K562 (cell line): ENCODE results near the gene MERTK. TPM values are rescaled to one million over a fixed set of nuclear protein-coding genes. Genes with fewer than 3 reads are reported as not detected.

Source experiments
- ARID2 ChIP-seq: fragments of 450-650 bp; IDR thresholded peaks from 2 replicates; pipeline ENCODE4 v1.6.1; 2017; ENCODE audit warnings: antibody characterized with exemption, mild to moderate bottlenecking
- ESRRB ChIP-seq: fragments of 250-450 bp; sonication (Bioruptor Pico); IDR thresholded peaks from 2 replicates; pipeline ENCODE4 v1.5.0; 2020; ENCODE audit warnings: mild to moderate bottlenecking, moderate library complexity, borderline replicate concordance
- FOXK1 ChIP-seq: sonication (generic); formaldehyde crosslinking; IDR thresholded peaks from 2 replicates; pipeline ENCODE4 v1.8.0; 2022; ENCODE audit warnings: missing genetic modification reagents, mild to moderate bottlenecking, borderline replicate concordance
- GATAD2B ChIP-seq: fragments of 450-650 bp; IDR thresholded peaks from 2 replicates; pipeline ENCODE4 v1.6.1; 2017; ENCODE audit warnings: mild to moderate bottlenecking, borderline replicate concordance
- JUNB ChIP-seq: fragments of 450-650 bp; formaldehyde crosslinking; conservative IDR thresholded peaks from 2 replicates; pipeline ENCODE4 v1.4.0; 2020; ENCODE audit warnings: mild to moderate bottlenecking
- MAZ ChIP-seq, 2 experiments: fragments of 450-650 bp in 1 of 2; sonication (generic) in 1 of 2; formaldehyde crosslinking; IDR thresholded peaks in 1 of 2; conservative IDR thresholded peaks in 1 of 2; 2 replicates each; pipeline versions ENCODE4 v1.4.0 to v1.5.0; 2020; ENCODE audit warnings: mild to moderate bottlenecking in 1 of 2, missing genetic modification reagents in 1 of 2
- MNT ChIP-seq, 2 experiments: fragments of 450-650 bp; conservative IDR thresholded peaks; 2 replicates each; pipeline ENCODE4 v1.6.1; 2017; ENCODE audit warnings: mild to moderate bottlenecking in 2 of 2, moderate library complexity in 2 of 2
- NFRKB ChIP-seq: fragments of 450-650 bp; IDR thresholded peaks from 2 replicates; pipeline ENCODE4 v1.6.1; 2016; ENCODE audit warnings: low read depth
- PHF20 ChIP-seq: fragments of 450-650 bp; IDR thresholded peaks from 2 replicates; pipeline ENCODE4 v1.6.1; 2018; ENCODE audit not compliant: partially characterized antibody
- POLR2H ChIP-seq: IDR thresholded peaks from 2 replicates; pipeline ENCODE4 v1.6.1; 2016; ENCODE audit warnings: missing genetic modification characterization, low read depth, mild to moderate bottlenecking, control low read depth, missing compliant biosample characterization, moderate library complexity
- RAD21 ChIP-seq, 2 experiments: fragments of 250-450 bp in 1 of 2; fragments of 450-650 bp in 1 of 2; sonication (Bioruptor Pico) in 1 of 2; formaldehyde crosslinking in 1 of 2; IDR thresholded peaks in 1 of 2; conservative IDR thresholded peaks in 1 of 2; 2 replicates each; pipeline versions ENCODE4 v1.4.0 to v1.8.0; 2020 to 2022; ENCODE audit warnings: mild to moderate bottlenecking in 2 of 2, moderate library complexity in 1 of 2
- RBM17 ChIP-seq: fragments of 200-400 bp; formaldehyde crosslinking; IDR thresholded peaks from 2 replicates; pipeline ENCODE4 v1.6.1; 2017; ENCODE audit warnings: low read depth, mild to moderate bottlenecking, low read length, borderline replicate concordance
- SMAD4 ChIP-seq: fragments of 250-450 bp; sonication (Bioruptor Pico); conservative IDR thresholded peaks from 2 replicates; pipeline ENCODE4 v1.8.0; 2021; ENCODE audit warnings: inconsistent platforms, mild to moderate bottlenecking, moderate library complexity
- SOX6 ChIP-seq: fragments of 450-650 bp; IDR thresholded peaks from 2 replicates; pipeline ENCODE4 v1.6.1; 2014; ENCODE audit warnings: mild to moderate bottlenecking
- SRF ChIP-seq, 2 experiments: fragments of 250-450, 450-650 bp in 1 of 2; sonication (Bioruptor Pico) in 1 of 2; sonication (generic) in 1 of 2; formaldehyde crosslinking; IDR thresholded peaks; 2 replicates each; pipeline versions ENCODE4 v1.5.0 to v1.5.1; 2020 to 2022; ENCODE audit warnings: mild to moderate bottlenecking in 1 of 2, missing genetic modification reagents in 1 of 2
- U2AF2 ChIP-seq: fragments of 200-400 bp; formaldehyde crosslinking; optimal IDR thresholded peaks from 2 replicates; pipeline ENCODE3; 2017; ENCODE audit warnings: low read depth, mild to moderate bottlenecking, low read length
- XRCC4 ChIP-seq: IDR thresholded peaks from one replicate; pipeline ENCODE4 v1.6.1; 2011; ENCODE audit not compliant: insufficient read depth, insufficient read length; ENCODE audit errors: extremely low read depth
- ZNF121 ChIP-seq: sonication (generic); formaldehyde crosslinking; conservative IDR thresholded peaks from 2 replicates; pipeline ENCODE4 v1.8.0; 2022; ENCODE audit warnings: missing genetic modification reagents
- ZNF133 ChIP-seq: fragments of 250-450 bp; sonication (Bioruptor Pico); IDR thresholded peaks from 2 replicates; pipeline ENCODE4 v1.4.0; 2020; ENCODE audit warnings: mild to moderate bottlenecking
- ZNF445 ChIP-seq: fragments of 250-450 bp; sonication (Bioruptor Pico); IDR thresholded peaks from 2 replicates; pipeline ENCODE4 v1.4.0; 2020; ENCODE audit warnings: low read depth, mild to moderate bottlenecking, moderate library complexity
- ZNF592 ChIP-seq: fragments of 450-650 bp; IDR thresholded peaks from 2 replicates; pipeline ENCODE4 v1.6.1; 2017; ENCODE audit warnings: antibody characterized with exemption, mild to moderate bottlenecking
- polyA plus RNA-seq, 8 experiments: library from polyadenylated mRNA; depleted of rRNA in 4 of 8; stranded (reverse) in 5 of 8; unstranded in 3 of 8; fragments of >200 nt; fragmentation: Nextera tagmentation in 2 of 8; fragmentation: Illumina TruSeq in 1 of 8; extraction: Ambion mirVana in 2 of 8; extraction: Trizol in 1 of 8; gene quantifications; 2 replicates each; pipeline versions ENCODE4 v1.2.1 to v1.2.3, GENCODE V29; 2011 to 2014; ENCODE audit warnings: inconsistent platforms in 1 of 8, missing spikeins in 1 of 8
- total RNA-seq, 7 experiments: library from RNA; depleted of rRNA in 6 of 7; stranded (reverse); fragments of >200 nt in 6 of 7; fragmentation: Illumina TruSeq in 2 of 7; extraction: Trizol in 2 of 7; gene quantifications; 2 replicates each; pipeline versions ENCODE4 v1.2.1 to v1.2.3, GENCODE V29; 2011 to 2021; ENCODE audit warnings: low replicate concordance in 1 of 7
- TF ChIP-seq, protein P1 (sequence below): fragments of 450-650 bp; formaldehyde crosslinking; IDR thresholded peaks from 2 replicates; pipeline ENCODE4 v1.4.0; 2020; ENCODE audit warnings: mild to moderate bottlenecking, moderate library complexity

The MERTK gene
- total and polyA plus RNA-seq, 9 of the 15 experiments (the other 6 are each of a cell fraction or from before 2014, with no cell fraction given) = 0.23 to 1.6 (median 0.74) TPM

DNA sequence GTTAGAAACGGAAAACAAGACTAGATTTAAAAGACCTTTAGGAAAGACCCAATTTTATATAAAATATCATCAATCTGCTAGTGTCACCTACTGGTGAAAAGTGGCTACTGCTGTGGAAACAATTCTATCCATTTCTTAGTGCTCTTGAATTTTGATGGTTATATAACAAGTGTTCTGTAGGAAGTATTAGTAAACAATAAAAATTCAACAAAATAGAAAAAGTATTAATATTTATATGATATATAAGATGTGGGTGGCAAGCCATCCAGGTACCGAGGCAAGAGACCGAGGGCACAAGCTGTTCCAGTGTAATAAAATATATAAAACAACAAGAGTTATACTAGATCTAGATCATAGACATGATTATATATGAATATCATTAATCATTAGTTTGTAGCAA, 150.5 kb downstream of the MERTK start (continued):
- TF ChIP-seq ZNF592 (peak; percentile 44; the same call in 1 of the 2 replicates), ZNF121 (CRISPR knock-in tag) (no peak), NFRKB (no peak), ZNF133 (CRISPR knock-in tag) (no peak), ESRRB (CRISPR knock-in tag) (no peak), RBM17 (no peak), JUNB (CRISPR knock-in tag) (no peak), RAD21 (CRISPR knock-in tag; conservative IDR thresholded peaks at IDR 0.05 in 1 of 2, IDR thresholded peaks at IDR 0.05 in 1 of 2) (peak; percentile 92), ZNF445 (CRISPR knock-in tag) (no peak), ARID2 (peak; percentile 57; the same call in 1 of the 2 replicates), PHF20 (no peak), XRCC4 (no peak), MAZ (CRISPR knock-in tag; conservative IDR thresholded peaks at IDR 0.05 in 1 of 2, IDR thresholded peaks at IDR 0.05 in 1 of 2) (0 out of 4 replicates have a peak, but pooled peaks of 1 of the 2 experiments have one; percentile 19), U2AF2 (no peak), FOXK1 (CRISPR knock-in tag) (no peak), MNT (conservative IDR thresholded peaks at IDR 0.05) (peak; percentile 17 to 31; a peak in 1 of 4 replicates), SOX6 (no peak), POLR2H (peak; percentile 18; the same call in 1 of the 2 replicates), SRF (CRISPR knock-in tag; IDR thresholded peaks at IDR 0.05) (no peak), GATAD2B (0 out of 2 replicates have a peak, but pooled peaks have one; percentile 38), SMAD4 (CRISPR knock-in tag) (no peak)
- TF ChIP-seq, protein P1, sequence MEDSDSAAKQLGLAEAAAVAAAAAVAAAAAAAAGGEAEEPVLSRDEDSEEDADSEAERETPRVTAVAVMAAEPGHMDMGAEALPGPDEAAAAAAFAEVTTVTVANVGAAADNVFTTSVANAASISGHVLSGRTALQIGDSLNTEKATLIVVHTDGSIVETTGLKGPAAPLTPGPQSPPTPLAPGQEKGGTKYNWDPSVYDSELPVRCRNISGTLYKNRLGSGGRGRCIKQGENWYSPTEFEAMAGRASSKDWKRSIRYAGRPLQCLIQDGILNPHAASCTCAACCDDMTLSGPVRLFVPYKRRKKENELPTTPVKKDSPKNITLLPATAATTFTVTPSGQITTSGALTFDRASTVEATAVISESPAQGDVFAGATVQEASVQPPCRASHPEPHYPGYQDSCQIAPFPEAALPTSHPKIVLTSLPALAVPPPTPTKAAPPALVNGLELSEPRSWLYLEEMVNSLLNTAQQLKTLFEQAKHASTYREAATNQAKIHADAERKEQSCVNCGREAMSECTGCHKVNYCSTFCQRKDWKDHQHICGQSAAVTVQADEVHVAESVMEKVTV = peak; percentile 89
